Stimulated activated CD4-positive, alpha-beta T cell treated with anti-CD3 and anti-CD28 coated beads, Interleukin-1b, Interleukin-23, amount 100 ng/mL, for 1 hour (primary cell): ENCODE data around the gene RHBDD2.
"Not testable (repeated sequence)": the region's sequence is repeated elsewhere in the genome, so short reads cannot be mapped to it uniquely, and the experiment has no call there.

Experiments used
- DNase-seq, 2 donors: peaks; one replicate each; pipeline ENCODE4 v3.0.0-alpha.2; 2020; ENCODE audit warnings: low read depth in 2 of 2

RHBDD2 gene

DNA sequence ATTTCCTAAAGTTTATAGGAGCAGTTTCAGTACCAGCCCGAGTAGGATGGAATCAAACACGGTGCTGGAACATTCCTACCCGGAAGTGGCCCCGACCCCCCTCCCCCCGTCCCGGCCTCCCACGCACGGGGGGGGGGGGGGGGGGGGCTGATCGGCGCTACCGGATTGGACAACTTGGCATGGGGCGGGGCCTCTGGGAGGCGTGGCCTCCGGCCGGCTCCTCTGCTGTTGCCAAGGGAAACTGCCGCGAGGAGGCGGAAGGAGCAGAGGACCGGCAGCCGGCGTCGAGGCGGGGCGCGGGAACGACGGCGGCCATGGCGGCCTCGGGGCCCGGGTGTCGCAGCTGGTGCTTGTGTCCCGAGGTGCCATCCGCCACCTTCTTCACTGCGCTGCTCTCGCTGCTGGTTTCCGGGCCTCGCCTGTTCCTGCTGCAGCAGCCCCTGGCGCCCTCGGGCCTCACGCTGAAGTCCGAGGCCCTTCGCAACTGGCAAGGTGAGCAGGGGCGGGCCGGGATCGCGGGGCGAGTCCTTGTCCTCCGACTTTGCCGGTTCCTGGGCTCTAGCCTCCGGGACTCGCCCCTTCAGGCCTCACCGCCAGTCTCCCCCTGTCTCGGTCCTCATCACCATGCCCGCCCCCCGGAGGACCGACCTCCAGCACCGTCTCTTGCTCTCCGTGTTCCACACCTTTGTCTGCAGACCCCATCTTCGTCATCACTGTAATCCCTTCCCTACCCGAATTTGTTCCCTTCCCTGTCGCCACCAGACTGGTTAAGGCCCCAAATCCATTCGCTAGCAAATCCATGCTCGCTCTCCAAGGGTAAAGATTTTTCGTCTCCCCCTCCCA, at the start of gene RHBDD2:
Gene RHBDD2 (plus strand): TSS at position 266 of the 843 bp plus-strand sequence. CDS start 49 bp downstream, at position 315.
- peak; percentile 96 to 97 for DNase-seq

DNA sequence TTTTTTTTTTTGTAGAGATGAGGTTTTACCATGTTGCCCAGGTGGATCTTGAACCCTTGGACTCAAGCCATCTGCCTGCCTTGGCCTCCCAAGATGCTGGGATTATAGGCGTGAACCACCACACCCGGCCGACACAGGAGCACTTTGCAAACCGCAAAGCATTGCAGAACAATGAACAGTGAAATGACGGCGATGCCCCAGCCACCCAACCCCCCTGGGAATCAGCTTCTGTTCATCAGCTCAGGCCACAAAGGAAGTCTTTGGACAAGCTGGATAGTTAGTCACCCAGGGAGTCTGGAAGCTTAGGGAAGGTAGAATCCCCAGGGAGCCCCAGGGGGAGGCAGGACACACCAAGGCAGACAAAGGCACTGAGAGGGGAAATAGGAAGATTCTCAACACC, 49.2 kb upstream of the RHBDD2 start:
- not testable (repeated sequence) for DNase-seq

DNA sequence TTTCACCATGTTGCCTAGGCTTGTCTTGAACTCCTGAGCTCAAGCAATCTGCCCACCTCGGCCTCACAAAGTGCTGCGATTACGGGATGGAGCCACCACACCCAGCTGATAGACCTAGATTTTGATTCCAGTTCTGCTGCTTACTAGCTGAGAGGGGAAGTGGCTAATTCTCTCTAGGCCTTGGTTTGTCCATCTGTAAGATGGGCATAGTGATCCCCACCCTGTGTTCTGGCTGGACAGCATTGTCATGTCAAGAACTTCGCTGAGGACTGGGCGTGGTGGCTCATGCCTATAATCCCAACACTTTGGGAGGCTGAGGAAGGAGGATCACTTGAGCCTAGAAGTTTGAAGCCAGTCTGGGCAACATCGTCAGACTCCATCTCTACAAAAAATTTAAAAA, 47.9 kb upstream of the RHBDD2 start:
- no peak for DNase-seq

DNA sequence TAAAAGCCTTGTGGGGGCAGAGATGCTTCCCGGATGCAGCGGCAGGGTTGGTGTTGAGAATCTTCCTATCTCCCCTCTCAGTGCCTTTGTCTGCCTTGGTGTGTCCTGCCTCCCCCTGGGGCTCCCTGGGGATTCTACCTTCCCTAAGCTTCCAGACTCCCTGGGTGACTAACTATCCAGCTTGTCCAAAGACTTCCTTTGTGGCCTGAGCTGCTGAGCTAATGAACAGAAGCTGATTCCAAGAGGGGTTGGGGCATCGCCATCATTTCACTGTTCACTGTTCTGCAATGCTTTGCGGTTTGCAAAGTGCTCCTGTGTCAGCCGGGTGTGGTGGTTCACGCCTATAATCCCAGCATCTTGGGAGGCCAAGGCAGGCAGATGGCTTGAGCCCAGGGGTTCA, 45.2 kb upstream of the RHBDD2 start:
- DNase-seq = not testable (repeated sequence)

DNA sequence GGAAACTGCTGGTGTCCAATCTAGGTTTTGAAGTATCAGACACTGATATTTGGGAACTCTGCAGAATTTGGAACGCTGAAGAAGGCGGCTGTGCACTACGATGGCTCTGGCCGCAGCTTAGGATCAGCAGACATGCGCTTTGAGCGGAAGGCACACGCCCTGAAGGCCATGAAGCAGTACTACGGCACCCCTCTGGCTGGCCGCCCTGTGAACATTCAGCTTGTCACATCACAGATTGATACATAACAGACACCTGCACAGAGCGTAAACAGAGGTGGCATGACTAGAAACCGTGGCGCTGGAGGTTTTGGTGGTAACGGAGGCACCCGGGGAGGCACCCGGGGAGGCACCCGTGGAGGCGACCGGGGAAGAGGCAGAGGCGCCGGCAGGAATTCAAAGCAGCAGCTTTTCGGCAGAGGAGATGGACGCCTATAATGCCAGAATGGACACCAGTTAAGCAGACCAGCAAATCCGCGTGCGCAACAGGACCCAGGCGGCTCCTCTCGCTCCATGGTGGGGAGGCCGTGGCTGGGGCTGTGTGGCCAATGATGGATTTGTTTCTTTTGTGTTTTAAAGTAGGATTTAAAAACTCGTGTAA, 43.0 kb upstream of the RHBDD2 start:
- no peak for DNase-seq

DNA sequence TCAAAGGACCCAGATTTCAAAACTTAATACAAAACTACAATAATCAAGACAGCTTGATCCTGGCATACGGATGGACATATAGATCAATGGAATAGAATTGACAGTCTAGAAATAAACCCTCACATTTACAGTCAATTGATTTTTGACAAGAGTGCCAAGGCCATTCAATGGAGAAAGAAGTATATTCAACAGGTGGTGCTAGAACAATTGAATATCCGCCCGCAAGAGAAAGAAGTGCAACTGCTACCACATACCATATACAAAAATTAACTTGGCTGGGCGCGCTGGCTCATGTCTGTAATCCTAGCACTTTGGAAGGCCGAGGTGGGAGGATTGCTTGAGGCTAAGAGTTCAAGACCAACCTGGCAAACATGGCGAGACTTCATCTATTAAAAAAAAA, 42.0 kb upstream of the RHBDD2 start:
- no peak for DNase-seq

DNA sequence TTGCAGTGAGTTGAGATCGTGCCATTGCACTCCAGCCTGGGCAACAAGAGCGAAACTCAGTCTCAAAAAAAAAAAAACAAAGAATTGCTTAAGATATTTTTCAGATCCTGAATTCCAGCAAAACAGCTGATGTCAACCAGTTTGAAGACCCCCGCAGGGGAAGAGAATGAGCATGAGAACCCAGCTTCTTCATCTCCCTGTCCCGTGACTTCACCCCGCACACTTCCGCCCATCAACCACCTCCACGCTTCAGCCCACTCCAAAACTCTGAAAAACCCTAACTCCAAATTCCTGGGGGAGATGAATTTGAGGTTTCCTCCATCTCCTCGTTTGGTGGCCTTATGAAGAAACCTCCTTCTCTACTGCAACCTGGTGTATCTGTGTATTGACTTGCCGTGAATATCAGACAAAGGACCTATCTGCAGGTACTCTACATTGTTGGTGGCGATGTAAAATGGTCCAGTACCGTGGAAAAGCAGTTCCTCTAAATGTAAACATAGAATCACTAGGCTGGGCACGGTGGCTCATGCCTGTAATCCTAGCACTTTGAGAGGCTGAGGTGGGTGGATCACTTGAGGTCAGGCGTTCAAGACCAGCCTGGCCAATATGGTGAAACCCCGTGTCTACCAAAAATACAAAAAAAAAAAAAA, 40.4 kb upstream of the RHBDD2 start:
- DNase-seq = not testable (repeated sequence)

DNA sequence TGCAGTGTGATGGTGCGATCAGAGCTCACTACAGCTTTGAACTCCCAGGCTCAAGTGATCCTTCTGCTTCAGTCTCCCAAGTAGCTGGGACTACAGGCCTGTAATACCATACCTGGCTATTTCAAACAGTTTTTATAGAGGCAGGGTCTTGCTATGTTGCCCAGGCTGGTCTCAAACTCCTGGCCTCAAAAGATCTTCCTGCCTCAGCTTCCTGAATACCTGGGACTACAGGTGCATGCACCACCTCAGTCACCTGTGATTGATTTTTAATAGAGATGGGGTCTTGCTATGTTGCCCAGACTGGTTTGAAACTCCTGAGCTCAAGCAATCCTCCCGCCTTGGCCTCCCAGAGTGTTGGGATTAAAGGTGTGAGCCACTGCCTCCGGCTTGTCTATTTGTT, 38.8 kb upstream of the RHBDD2 start:
- DNase-seq = no peak

DNA sequence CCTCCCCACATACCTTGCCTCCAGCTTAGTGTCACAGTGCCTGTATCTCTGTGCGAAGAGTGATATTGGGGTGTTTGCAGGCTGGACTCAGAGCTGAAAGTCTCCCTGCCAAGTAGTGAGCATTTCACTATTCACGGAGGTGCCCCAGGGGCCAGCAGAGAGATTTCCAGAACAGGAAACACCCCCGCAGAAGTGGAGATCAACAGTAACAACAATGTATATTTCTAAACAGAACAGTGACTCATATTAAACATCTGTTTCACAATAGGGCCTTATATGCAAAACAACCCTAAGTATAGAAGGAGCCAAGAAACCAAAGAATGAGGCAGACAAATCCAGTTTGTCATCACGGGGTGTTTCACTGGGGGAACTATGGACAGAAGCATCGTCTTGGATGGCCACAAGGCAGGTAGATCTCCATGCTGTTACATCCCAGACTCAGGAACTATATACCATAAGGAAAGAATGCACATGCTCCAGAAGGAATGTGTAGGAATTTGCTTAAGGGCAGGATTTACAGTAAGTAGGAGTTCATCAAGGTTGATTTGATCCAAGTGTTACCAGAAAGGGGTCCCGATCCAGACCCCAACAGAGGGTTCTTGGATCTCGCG, 35.9 kb upstream of the RHBDD2 start:
- no peak for DNase-seq

DNA sequence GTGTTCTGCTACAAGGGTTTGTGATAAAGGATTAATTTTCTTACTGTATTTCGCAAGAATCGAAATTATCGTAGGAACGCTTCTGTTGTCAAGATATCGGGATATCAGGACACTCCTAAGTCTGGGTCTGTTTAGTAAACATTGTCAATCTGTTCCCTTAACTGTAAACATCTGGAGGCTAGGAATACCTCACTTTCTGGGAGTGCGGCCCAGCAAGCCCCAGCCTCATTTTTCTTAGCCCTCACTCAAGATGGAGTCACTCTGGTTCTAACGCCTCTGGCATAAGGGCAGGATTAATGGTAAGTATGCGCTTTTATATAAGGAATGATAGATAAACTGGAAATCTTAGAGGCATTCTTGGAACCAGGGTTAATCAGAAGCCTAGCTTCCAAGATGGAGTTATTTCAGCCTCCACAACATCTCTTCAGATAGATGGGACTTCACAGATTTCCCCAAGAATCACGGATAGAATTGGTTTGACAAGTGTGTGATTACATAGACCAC, 35.2 kb upstream of the RHBDD2 start:
- DNase-seq = no peak

DNA sequence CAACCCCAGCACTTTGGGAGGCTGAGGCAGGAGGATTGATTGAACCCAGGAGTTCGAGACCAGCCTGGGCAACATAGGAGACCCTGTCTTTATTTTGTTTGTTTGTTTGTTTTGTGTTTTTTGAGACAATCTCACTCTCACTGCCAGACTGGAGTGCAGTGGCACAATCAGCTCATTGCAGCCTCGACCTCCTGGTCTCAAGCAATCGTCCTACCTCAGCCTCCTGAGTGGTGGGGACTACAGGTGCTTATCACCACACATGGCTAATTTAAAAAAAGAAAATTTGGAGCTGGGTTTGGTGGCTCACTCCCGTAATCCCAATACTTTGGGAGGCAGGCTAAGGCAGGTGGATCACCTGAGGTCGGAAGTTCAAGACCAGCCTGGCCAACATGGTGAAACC, 34.7 kb upstream of the RHBDD2 start:
- no peak for DNase-seq

DNA sequence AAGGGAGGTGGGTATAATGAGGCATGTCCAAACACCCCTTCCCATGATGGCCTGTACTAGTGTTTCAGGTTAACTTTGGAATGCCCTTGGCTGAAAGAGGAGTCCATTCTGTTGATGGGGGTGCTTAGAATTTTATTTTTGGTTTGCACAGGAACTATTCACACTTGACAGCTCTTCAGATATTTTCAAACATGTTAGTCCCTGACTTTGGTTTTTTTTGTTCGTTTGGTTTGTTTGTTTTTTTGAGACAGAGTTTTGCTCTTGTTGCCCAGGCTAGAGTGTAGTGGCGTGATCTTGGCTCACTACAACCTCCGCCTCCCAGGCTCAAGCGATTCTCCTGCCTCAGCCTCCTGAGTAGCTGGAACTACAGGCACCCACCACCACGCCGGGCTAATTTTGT, 33.7 kb upstream of the RHBDD2 start:
- not testable (repeated sequence) for DNase-seq

DNA sequence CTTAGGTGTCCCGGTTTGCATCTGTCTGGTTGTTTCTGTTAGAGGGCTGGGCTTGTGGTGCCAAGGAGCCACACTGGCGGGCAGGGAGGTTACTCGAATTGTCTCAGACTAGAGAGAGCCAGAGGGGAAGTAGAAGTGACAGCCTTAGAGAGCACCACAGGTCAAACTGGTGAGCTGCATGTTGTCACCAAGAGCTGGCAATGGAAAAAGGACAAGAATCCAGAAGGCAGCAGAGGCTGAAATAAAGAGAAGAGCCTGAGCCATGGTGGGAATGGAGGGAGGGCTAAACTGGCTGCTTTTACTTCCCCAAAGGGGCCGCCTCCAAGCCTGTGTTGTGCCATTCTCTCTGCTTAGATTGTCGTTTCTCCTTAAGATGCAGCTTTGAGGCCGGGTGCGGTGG, 31.1 kb upstream of the RHBDD2 start:
- no peak for DNase-seq

DNA sequence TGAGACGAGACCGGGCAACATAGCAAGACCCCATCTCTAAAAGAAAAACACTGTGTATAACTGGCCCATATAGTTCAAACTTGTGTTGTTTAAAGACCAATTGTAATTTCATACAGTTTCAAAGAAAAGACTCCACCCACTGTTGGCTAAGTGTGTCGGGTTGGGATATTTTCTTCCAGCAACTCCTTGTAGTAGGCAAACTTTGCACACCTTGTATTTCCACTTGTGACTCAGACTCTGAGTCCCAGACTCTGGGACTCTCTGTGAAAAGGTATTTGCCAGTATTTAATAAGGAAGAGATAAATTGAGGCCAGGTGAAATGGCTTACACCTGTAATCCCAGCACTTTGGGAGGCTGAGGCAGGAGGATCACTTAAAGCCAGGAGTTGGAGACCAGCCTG, 29.3 kb upstream of the RHBDD2 start:
- DNase-seq = no peak

DNA sequence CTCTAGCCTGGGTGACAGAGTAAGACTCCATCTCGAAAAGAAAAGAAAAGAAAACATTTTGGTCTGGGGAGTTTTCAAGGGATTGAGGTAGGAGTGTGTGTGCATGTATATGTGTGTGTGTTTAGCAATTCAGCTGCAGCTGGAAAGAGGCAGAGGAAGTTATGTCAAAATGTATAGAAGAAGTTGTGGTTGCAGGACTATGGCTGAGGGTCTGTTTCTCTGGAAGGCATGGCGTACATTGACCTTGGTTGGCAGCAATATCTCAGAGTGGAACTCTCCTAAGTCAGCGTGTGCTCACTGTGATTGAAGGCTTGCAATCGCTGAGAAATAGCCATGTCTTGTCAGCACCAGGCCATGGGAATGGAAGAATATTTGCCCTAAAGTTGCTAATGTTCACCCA, 28.6 kb upstream of the RHBDD2 start:
- DNase-seq = no peak

DNA sequence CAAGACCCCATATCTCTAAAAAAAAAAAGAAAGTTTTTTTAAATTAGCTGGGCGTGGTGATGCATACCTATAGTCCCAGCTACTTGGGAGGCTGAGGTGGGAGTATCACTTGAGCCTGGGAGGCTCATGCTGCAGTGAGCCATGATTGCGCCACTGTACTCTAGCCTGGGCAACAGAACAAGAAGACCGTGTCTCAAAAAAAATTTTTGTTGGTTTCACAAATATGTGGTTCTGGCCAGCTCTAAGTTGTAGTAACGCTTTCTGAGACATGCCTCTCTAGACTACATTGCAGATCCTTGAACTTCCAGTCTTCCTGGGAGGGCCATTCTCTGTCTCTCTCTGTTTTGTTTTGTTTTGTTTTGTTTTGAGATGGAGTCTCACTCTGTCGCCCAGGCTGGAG, 24.6 kb upstream of the RHBDD2 start:
- DNase-seq = no peak

DNA sequence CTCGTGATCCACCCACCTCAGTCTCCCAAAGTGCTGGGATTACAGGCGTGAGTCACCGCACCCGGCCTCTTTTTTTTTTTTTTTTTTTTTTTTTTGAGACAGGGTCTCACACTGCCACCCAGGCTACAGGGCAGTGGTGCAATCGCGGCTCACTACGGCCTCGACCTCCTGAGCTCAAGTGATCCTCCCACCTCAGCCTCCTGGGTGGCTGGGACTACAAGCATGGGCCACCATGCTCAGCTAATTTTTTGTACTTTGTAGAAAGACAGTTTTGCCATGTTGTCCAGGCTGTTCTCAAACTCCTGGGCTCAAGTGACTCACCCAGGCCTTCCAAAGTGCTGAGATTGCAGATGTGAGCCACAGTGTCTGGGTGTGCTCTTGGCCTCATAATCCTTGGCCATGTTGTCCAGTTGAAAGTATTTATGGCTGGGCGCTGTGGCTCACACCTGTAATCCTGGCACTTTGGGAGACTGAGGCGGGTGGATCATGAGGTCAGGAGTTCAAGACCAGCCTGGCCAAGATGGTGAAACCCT, 24.0 kb upstream of the RHBDD2 start:
- not testable (repeated sequence) for DNase-seq

DNA sequence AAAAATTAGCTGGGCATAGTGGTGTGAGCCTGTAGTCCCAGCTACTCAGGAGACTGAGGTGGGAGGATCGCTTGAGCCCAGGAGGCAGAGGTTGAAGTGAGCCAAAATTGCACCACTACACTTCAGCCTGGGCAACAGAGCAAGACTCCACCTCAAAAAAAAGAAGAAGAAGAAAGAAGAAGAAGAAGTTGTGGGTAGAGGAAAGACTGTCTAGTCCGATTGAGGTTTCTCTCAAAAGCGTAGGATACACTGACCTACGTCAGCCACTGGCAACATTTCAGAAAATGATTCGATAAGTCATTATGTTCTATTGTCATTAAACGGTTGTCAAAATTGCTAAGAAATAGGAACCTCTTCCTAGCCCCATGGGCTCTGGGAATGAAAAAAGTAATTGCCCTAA, 22.3 kb upstream of the RHBDD2 start:
- no peak for DNase-seq

DNA sequence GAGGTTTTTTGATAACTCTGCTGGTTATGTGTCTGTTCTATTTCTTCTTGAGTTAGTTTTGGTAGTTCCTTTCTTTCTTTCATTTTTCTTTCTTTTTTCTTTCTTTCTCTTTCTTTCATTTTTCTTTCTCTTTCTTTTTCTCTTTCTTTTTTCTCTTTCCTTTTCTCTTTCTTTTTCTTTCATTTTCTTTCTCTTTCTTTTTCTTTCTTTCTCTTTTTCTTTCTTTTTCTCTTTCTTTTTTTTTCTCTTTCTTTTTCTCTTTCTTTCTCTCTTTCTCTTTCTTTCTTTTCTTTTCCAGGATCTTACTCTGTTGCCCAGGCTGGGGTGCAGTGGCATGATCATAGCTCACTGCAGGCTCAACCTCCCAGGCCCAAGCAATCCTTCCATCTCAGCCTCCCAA, 20.4 kb upstream of the RHBDD2 start:
- DNase-seq = no peak

DNA sequence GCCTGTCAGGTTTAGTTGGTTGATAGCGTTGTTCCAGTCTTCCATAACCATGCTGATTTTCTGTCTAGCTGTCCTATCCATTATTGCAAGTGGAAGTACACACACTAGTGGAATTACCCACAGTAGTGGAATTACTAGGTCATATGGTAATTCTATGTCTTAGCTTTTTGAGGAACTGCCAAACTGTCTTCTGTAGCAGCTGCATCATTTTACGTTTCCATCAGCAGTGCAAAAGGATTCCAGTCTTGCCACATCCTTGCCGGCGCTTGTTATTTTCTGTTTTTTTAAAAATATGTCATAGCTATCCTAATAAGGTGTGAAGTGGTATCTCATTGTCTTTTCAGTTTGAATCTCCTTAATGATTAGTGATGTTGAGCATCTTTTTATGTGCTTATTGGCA, 17.2 kb upstream of the RHBDD2 start:
- no peak for DNase-seq

DNA sequence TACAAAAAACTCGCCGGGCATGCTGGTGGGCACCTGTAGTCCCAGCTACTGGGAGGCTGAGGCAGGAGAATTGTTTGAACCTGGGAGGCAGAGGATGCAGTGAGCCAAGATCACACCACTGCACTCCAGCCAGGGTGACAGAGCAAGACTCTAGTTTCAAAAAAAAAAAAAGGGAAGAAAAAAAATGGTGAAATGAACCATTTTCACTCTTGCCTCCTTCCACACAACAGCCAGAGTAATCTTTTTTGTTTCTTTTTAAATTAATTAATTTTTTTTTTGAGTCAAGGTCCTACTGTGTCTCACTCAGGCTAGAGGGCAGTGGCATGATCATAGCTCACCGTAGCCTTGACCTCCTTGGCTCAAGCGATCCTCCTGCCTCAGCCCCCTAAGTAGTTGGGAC, 14.6 kb upstream of the RHBDD2 start:
- not testable (repeated sequence) for DNase-seq

DNA sequence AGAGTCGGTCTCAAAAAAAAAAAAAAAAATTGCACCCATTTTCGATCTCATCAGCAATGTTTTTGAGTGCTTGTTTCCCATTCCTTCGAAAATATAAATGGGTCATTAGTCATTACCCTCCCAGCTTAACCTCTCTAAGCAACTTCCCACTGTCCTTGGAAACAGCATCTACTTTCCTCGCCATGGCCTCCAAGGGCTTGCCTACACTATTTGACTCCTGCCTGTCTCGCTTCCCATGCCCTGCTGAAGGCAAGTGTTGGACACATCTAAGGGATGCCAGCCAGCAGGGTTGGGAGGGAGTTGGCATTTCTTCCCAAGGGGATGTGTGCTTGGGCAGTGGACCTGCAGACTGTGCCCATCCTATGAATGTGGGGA, 12.7 kb upstream of the RHBDD2 start:
- no peak for DNase-seq
